SK-N-SH treated with all-trans-retinoic acid at 6 μM for 48 hours (cell line): ENCODE data around the gene PTGER2.

Experiments
- ATAC-seq: fragments of 200-7000 bp; cut with Tn5 transposase; 3 replicates; pipeline ENCODE4 v1.9.1; 2020; ENCODE audit warnings: mild to moderate bottlenecking, moderate library complexity
- ARNTL ChIP-seq: fragments of 450-650 bp; formaldehyde crosslinking; IDR thresholded peaks from 2 replicates; pipeline ENCODE4 v1.5.0; 2020; ENCODE audit warnings: low read depth, mild to moderate bottlenecking, moderate library complexity, borderline replicate concordance
- BACH2 ChIP-seq: fragments of 250-450 bp; sonication (Bioruptor Pico); IDR thresholded peaks from 2 replicates; pipeline ENCODE4 v1.9.0; 2021; ENCODE audit warnings: mild to moderate bottlenecking, borderline replicate concordance
- CSDC2 ChIP-seq: fragments of 250-450 bp; sonication (Bioruptor Pico); IDR thresholded peaks from 2 replicates; pipeline ENCODE4 v1.5.0; 2020; ENCODE audit warnings: mild to moderate bottlenecking, moderate library complexity
- ESRRG ChIP-seq: fragments of 250-450 bp; sonication (Bioruptor Pico); IDR thresholded peaks from 2 replicates; pipeline ENCODE4 v1.6.1; 2021; ENCODE audit warnings: mild to moderate bottlenecking
- GLIS3 ChIP-seq: fragments of 250-450 bp; sonication (Bioruptor Pico); IDR thresholded peaks from 2 replicates; pipeline ENCODE4 v1.5.0; 2020; ENCODE audit warnings: mild to moderate bottlenecking, moderate library complexity
- ISL1 ChIP-seq: fragments of 250-450 bp; sonication (Bioruptor Pico); IDR thresholded peaks from 2 replicates; pipeline ENCODE4 v2.1.2; 2022; ENCODE audit warnings: mild to moderate bottlenecking, moderate library complexity
- OSR1 ChIP-seq: fragments of 250-450 bp; sonication (Bioruptor Pico); IDR thresholded peaks from 2 replicates; pipeline ENCODE4 v1.8.0; 2022; ENCODE audit warnings: moderate library complexity, mild to moderate bottlenecking, inconsistent platforms
- PPARA ChIP-seq: fragments of 250-450 bp; sonication (Bioruptor Pico); IDR thresholded peaks from 2 replicates; pipeline ENCODE4 v1.5.0; 2020; ENCODE audit warnings: mild to moderate bottlenecking, borderline replicate concordance
- RARB ChIP-seq: fragments of 250-450 bp; sonication (Bioruptor Pico); IDR thresholded peaks from 2 replicates; pipeline ENCODE4 v1.8.0; 2021; ENCODE audit warnings: mild to moderate bottlenecking, moderate library complexity
- TCF4 ChIP-seq: fragments of 250-450 bp; sonication (Bioruptor Pico); IDR thresholded peaks from 2 replicates; pipeline ENCODE4 v1.8.0; 2021; ENCODE audit warnings: mild to moderate bottlenecking, moderate library complexity, borderline replicate concordance
- TOX ChIP-seq: fragments of 250-450 bp; sonication (Bioruptor Pico); IDR thresholded peaks from 2 replicates; pipeline ENCODE4 v1.8.0; 2021; ENCODE audit warnings: mild to moderate bottlenecking, moderate library complexity, borderline replicate concordance
- ZC3H10 ChIP-seq: fragments of 250-450 bp; sonication (Bioruptor Pico); IDR thresholded peaks from 2 replicates; pipeline ENCODE4 v1.5.1; 2021; ENCODE audit warnings: mild to moderate bottlenecking, moderate library complexity
- ZFP30 ChIP-seq: fragments of 450-650 bp; formaldehyde crosslinking; IDR thresholded peaks from 2 replicates; pipeline ENCODE4 v1.5.0; 2022; ENCODE audit warnings: mild to moderate bottlenecking, moderate library complexity
- ZNF70 ChIP-seq: fragments of 450-650 bp; formaldehyde crosslinking; IDR thresholded peaks from 2 replicates; pipeline ENCODE4 v1.5.0; 2020; ENCODE audit warnings: mild to moderate bottlenecking, moderate library complexity
- TF ChIP-seq, protein P1 (sequence below): fragments of 250-450 bp; sonication (Bioruptor Pico); IDR thresholded peaks from 2 replicates; pipeline ENCODE4 v1.5.0; 2020; ENCODE audit warnings: mild to moderate bottlenecking, moderate library complexity
- TF ChIP-seq, protein P2 (sequence below): fragments of 250-450 bp; sonication (Bioruptor Pico); IDR thresholded peaks from 2 replicates; pipeline ENCODE4 v1.8.0; 2021; ENCODE audit warnings: low read depth, mild to moderate bottlenecking, moderate library complexity, borderline replicate concordance
- TF ChIP-seq, protein P3 (sequence below): fragments of 250-450 bp; sonication (Bioruptor Pico); IDR thresholded peaks from 2 replicates; pipeline ENCODE4 v1.8.0; 2020; ENCODE audit warnings: mild to moderate bottlenecking, moderate library complexity, borderline replicate concordance
- TF ChIP-seq, protein P4 (sequence below): fragments of 250-450 bp; sonication (Bioruptor Pico); IDR thresholded peaks from 2 replicates; pipeline ENCODE4 v1.5.1; 2021; ENCODE audit warnings: mild to moderate bottlenecking, moderate library complexity
- TF ChIP-seq, protein P5 (sequence below): fragments of 250-450 bp; sonication (Bioruptor Pico); IDR thresholded peaks from 2 replicates; pipeline ENCODE4 v1.5.1; 2020; ENCODE audit warnings: low read depth, mild to moderate bottlenecking, moderate library complexity

PTGER2 gene

DNA sequence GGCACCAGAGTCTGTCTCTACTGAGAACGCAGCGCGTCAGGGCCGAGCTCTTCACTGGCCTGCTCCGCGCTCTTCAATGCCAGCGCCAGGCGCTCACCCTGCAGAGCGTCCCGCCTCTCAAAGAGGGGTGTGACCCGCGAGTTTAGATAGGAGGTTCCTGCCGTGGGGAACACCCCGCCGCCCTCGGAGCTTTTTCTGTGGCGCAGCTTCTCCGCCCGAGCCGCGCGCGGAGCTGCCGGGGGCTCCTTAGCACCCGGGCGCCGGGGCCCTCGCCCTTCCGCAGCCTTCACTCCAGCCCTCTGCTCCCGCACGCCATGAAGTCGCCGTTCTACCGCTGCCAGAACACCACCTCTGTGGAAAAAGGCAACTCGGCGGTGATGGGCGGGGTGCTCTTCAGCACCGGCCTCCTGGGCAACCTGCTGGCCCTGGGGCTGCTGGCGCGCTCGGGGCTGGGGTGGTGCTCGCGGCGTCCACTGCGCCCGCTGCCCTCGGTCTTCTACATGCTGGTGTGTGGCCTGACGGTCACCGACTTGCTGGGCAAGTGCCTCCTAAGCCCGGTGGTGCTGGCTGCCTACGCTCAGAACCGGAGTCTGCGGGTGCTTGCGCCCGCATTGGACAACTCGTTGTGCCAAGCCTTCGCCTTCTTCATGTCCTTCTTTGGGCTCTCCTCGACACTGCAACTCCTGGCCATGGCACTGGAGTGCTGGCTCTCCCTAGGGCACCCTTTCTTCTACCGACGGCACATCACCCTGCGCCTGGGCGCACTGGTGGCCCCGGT, 46.4 kb upstream of the PTGER2 start, which contains the start of gene PTGDR:
Gene PTGDR, plus strand, starts transcription at position 198 of the 778 bp plus-strand sequence. Its CDS starts 117 bp downstream, at position 315.
- TF ChIP-seq, protein P1, sequence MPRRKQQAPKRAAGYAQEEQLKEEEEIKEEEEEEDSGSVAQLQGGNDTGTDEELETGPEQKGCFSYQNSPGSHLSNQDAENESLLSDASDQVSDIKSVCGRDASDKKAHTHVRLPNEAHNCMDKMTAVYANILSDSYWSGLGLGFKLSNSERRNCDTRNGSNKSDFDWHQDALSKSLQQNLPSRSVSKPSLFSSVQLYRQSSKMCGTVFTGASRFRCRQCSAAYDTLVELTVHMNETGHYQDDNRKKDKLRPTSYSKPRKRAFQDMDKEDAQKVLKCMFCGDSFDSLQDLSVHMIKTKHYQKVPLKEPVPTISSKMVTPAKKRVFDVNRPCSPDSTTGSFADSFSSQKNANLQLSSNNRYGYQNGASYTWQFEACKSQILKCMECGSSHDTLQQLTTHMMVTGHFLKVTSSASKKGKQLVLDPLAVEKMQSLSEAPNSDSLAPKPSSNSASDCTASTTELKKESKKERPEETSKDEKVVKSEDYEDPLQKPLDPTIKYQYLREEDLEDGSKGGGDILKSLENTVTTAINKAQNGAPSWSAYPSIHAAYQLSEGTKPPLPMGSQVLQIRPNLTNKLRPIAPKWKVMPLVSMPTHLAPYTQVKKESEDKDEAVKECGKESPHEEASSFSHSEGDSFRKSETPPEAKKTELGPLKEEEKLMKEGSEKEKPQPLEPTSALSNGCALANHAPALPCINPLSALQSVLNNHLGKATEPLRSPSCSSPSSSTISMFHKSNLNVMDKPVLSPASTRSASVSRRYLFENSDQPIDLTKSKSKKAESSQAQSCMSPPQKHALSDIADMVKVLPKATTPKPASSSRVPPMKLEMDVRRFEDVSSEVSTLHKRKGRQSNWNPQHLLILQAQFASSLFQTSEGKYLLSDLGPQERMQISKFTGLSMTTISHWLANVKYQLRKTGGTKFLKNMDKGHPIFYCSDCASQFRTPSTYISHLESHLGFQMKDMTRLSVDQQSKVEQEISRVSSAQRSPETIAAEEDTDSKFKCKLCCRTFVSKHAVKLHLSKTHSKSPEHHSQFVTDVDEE (CRISPR knock-in tag), result no peak
- no peak for TF ChIP-seq BACH2
- TF ChIP-seq ARNTL (CRISPR knock-in tag), result no peak
- no peak for TF ChIP-seq TCF4 (CRISPR knock-in tag)
- TF ChIP-seq GLIS3 (CRISPR knock-in tag), result no peak
- TF ChIP-seq ZC3H10 (CRISPR knock-in tag), result no peak
- TF ChIP-seq RARB (CRISPR knock-in tag), result no peak
- TF ChIP-seq ZFP30 (CRISPR knock-in tag), result no peak
- no peak for TF ChIP-seq ESRRG (CRISPR knock-in tag)
- TF ChIP-seq OSR1 (CRISPR knock-in tag), result no peak
- no peak for TF ChIP-seq CSDC2
- TF ChIP-seq, protein P2, sequence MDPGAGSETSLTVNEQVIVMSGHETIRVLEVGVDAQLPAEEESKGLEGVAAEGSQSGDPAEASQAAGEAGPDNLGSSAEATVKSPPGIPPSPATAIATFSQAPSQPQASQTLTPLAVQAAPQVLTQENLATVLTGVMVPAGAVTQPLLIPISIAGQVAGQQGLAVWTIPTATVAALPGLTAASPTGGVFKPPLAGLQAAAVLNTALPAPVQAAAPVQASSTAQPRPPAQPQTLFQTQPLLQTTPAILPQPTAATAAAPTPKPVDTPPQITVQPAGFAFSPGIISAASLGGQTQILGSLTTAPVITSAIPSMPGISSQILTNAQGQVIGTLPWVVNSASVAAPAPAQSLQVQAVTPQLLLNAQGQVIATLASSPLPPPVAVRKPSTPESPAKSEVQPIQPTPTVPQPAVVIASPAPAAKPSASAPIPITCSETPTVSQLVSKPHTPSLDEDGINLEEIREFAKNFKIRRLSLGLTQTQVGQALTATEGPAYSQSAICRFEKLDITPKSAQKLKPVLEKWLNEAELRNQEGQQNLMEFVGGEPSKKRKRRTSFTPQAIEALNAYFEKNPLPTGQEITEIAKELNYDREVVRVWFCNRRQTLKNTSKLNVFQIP (CRISPR knock-in tag), result no peak
- ATAC-seq, result peak; percentile 46

DNA sequence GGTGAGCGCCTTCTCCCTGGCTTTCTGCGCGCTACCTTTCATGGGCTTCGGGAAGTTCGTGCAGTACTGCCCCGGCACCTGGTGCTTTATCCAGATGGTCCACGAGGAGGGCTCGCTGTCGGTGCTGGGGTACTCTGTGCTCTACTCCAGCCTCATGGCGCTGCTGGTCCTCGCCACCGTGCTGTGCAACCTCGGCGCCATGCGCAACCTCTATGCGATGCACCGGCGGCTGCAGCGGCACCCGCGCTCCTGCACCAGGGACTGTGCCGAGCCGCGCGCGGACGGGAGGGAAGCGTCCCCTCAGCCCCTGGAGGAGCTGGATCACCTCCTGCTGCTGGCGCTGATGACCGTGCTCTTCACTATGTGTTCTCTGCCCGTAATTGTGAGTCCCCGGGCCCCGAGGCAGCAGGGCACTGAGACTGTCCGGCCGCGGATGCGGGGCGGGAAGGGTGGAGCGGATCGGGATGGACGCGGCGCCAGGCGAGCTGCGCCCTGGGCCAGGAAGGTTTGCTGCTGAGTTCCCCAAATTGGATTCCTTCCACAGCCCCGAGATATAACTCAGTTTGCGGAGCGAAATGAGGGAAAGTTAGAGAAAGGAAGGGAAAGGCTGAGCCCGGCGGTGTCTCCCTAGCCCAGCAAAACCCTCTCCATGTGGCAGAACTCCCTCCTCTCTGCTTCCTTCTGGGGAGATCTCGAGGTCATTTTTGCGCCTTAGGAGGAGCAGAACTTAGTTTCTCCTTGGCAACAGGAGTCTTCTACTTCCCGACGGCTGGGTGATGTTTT, 45.6 kb upstream of the PTGER2 start:
- TF ChIP-seq, protein P2 (CRISPR knock-in tag), result no peak
- TF ChIP-seq, protein P3, sequence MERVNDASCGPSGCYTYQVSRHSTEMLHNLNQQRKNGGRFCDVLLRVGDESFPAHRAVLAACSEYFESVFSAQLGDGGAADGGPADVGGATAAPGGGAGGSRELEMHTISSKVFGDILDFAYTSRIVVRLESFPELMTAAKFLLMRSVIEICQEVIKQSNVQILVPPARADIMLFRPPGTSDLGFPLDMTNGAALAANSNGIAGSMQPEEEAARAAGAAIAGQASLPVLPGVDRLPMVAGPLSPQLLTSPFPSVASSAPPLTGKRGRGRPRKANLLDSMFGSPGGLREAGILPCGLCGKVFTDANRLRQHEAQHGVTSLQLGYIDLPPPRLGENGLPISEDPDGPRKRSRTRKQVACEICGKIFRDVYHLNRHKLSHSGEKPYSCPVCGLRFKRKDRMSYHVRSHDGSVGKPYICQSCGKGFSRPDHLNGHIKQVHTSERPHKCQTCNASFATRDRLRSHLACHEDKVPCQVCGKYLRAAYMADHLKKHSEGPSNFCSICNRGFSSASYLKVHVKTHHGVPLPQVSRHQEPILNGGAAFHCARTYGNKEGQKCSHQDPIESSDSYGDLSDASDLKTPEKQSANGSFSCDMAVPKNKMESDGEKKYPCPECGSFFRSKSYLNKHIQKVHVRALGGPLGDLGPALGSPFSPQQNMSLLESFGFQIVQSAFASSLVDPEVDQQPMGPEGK (CRISPR knock-in tag), result no peak
- TF ChIP-seq CSDC2 (no peak), ZC3H10 (CRISPR knock-in tag) (no peak), TOX (no peak), PPARA (CRISPR knock-in tag) (no peak), ARNTL (CRISPR knock-in tag) (no peak), ISL1 (CRISPR knock-in tag) (no peak)
- TF ChIP-seq, all 23 proteins: peak for 0

DNA sequence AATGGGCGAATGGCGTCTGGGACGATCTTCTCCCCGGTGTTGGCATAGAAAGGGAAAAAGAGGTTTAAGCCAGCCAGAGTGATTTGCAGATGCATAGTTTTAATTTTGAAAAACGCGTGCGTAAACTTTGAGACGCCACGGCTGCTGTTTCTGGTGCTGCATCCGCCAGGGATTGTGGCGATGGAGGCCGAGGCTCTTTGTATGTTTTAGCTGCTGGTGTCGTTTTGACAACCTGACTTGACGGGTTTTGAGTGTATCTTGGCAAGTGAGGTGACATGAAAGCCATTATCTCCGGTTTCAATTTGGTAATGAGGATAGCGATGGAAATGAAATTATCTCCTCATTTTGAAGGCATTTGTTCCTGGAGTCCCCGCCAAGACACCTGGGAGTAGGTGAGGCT, 45.0 kb upstream of the PTGER2 start:
- ATAC-seq, result no peak
- TF ChIP-seq ZNF70 (CRISPR knock-in tag) (no peak), CSDC2 (no peak), OSR1 (CRISPR knock-in tag) (no peak), ISL1 (CRISPR knock-in tag) (no peak), ZFP30 (CRISPR knock-in tag) (no peak)
- TF ChIP-seq, protein P4, sequence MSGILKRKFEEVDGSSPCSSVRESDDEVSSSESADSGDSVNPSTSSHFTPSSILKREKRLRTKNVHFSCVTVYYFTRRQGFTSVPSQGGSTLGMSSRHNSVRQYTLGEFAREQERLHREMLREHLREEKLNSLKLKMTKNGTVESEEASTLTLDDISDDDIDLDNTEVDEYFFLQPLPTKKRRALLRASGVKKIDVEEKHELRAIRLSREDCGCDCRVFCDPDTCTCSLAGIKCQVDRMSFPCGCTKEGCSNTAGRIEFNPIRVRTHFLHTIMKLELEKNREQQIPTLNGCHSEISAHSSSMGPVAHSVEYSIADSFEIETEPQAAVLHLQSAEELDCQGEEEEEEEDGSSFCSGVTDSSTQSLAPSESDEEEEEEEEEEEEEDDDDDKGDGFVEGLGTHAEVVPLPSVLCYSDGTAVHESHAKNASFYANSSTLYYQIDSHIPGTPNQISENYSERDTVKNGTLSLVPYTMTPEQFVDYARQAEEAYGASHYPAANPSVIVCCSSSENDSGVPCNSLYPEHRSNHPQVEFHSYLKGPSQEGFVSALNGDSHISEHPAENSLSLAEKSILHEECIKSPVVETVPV (CRISPR knock-in tag), result no peak
- TF ChIP-seq, protein P5, sequence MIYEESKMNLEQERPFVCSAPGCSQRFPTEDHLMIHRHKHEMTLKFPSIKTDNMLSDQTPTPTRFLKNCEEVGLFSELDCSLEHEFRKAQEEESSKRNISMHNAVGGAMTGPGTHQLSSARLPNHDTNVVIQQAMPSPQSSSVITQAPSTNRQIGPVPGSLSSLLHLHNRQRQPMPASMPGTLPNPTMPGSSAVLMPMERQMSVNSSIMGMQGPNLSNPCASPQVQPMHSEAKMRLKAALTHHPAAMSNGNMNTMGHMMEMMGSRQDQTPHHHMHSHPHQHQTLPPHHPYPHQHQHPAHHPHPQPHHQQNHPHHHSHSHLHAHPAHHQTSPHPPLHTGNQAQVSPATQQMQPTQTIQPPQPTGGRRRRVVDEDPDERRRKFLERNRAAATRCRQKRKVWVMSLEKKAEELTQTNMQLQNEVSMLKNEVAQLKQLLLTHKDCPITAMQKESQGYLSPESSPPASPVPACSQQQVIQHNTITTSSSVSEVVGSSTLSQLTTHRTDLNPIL, result no peak
- TF ChIP-seq, protein P3 (CRISPR knock-in tag), result no peak
- TF ChIP-seq, protein P1 (CRISPR knock-in tag), result no peak

More for the DNA sequence above, 45.6 kb upstream of the PTGER2 start:
- peak; percentile 65 for ATAC-seq
